Loucy (cell line): ENCODE measurements around the gene KAZALD1.

ENCODE experiments used
- H2AFZ ChIP-seq: fragments of 200-600 bp; sonication (generic); 2 replicates; pipeline ENCODE4 v1.6.0; 2016; ENCODE audit warnings: antibody characterized with exemption, mild to moderate bottlenecking, low read length, moderate library complexity
- H3F3A ChIP-seq: fragments of 200-600 bp; 2 replicates; pipeline ENCODE4 v1.6.0; 2016; ENCODE audit warnings: antibody characterized with exemption, low read depth, mild to moderate bottlenecking
- H3K27me3 ChIP-seq: fragments of 200-600 bp; sonication (generic); 2 replicates; pipeline ENCODE4 v1.6.1; 2014; ENCODE audit warnings: low read length, mild to moderate bottlenecking; ENCODE audit not compliant: insufficient read depth, poor library complexity, severe bottlenecking
- H3K36me3 ChIP-seq: fragments of 200-600 bp; sonication (generic); 2 replicates; pipeline ENCODE4 v1.6.1; 2016; ENCODE audit warnings: low read length; ENCODE audit not compliant: insufficient read depth
- H3K4me1 ChIP-seq: fragments of 200-600 bp; sonication (generic); 2 replicates; pipeline ENCODE4 v1.5.1; 2014; ENCODE audit warnings: low read length, mild to moderate bottlenecking; ENCODE audit not compliant: insufficient read depth, poor library complexity, severe bottlenecking
- H3K4me2 ChIP-seq: fragments of 200-600 bp; sonication (generic); 2 replicates; pipeline ENCODE4 v1.6.0; 2014; ENCODE audit warnings: antibody characterized with exemption, low read length, low read depth, mild to moderate bottlenecking; ENCODE audit not compliant: poor library complexity, severe bottlenecking
- H3K4me3 ChIP-seq: fragments of 200-600 bp; sonication (generic); 2 replicates; pipeline ENCODE4 v1.5.1; 2014; ENCODE audit warnings: low read length, mild to moderate bottlenecking, mixed read lengths; ENCODE audit not compliant: poor library complexity, severe bottlenecking
- H3K79me2 ChIP-seq: fragments of 200-600 bp; sonication (generic); 2 replicates; pipeline ENCODE4 v1.6.1; 2014; ENCODE audit warnings: low read length; ENCODE audit not compliant: insufficient read depth
- H3K9ac ChIP-seq: fragments of 200-600 bp; sonication (generic); 2 replicates; pipeline ENCODE4 v1.6.0; 2014; ENCODE audit warnings: mild to moderate bottlenecking, low read depth, low read length, moderate library complexity; ENCODE audit not compliant: poor library complexity, severe bottlenecking
- H3K9me2 ChIP-seq: fragments of 200-600 bp; sonication (generic); replicated peaks from 2 replicates; pipeline ENCODE4 v1.6.1; 2016; ENCODE audit warnings: low read depth, low read length, mixed read lengths
- H3K9me3 ChIP-seq: fragments of 200-600 bp; sonication (generic); 2 replicates; pipeline ENCODE4 v1.6.1; 2014; ENCODE audit warnings: mild to moderate bottlenecking, antibody characterized with exemption, low read length, low read depth; ENCODE audit not compliant: insufficient read depth
- H4K20me1 ChIP-seq: fragments of 200-600 bp; sonication (generic); 2 replicates; pipeline ENCODE4 v1.6.0; 2014; ENCODE audit warnings: antibody characterized with exemption, low read length, mild to moderate bottlenecking; ENCODE audit not compliant: insufficient read depth, poor library complexity, severe bottlenecking
- EZH2phosphoT487 ChIP-seq: fragments of 200-600 bp; IDR thresholded peaks from 2 replicates; pipeline ENCODE4 v1.6.1; 2018; ENCODE audit warnings: antibody characterized with exemption, mild to moderate bottlenecking, moderate library complexity, borderline replicate concordance
- TF ChIP-seq, protein P1 (sequence below): fragments of 200-600 bp; sonication (generic); conservative IDR thresholded peaks from 2 replicates; pipeline ENCODE4 v1.5.1; 2014; ENCODE audit warnings: mild to moderate bottlenecking, antibody characterized with exemption, low read length

KAZALD1 gene

DNA sequence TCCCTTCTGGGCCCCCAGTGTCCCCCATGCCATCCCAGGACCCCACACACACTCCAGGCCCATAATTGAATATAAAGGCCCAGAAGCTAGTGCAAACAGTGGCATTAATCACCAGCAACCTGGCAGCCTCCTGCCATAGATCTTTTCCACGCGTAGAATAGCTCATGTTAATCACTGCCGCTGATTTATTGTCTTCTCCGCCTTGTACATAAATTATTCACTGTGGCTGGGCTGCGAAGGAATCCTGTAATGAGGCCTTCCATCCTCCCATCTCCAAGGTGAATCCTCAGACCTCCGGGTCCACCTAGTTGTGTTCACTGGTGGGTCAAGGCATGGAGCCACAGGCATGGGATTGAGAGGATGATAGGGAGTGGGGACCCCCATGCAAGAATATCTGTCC lies 33.2 kb downstream of the KAZALD1 start:
- Histone ChIP-seq H3K36me3 (no peaks in the 10 kb centered on the region), H3K9ac (no peak overlapping the region), H3K9me3 (no peaks in the 10 kb centered on the region), H4K20me1 (no peaks in the 10 kb centered on the region), H3K27me3 (no peaks in the 10 kb centered on the region), H3F3A (no peaks in the 10 kb centered on the region), H3K79me2 (no peaks in the 10 kb centered on the region), H2AFZ (no peak overlapping the region), H3K4me3 (no peak overlapping the region), H3K4me1 (no peaks in the 10 kb centered on the region), H3K4me2 (no peak overlapping the region), H3K9me2 (no peaks in the 10 kb centered on the region)
- no peak for TF ChIP-seq EZH2phosphoT487
- TF ChIP-seq, protein P1, sequence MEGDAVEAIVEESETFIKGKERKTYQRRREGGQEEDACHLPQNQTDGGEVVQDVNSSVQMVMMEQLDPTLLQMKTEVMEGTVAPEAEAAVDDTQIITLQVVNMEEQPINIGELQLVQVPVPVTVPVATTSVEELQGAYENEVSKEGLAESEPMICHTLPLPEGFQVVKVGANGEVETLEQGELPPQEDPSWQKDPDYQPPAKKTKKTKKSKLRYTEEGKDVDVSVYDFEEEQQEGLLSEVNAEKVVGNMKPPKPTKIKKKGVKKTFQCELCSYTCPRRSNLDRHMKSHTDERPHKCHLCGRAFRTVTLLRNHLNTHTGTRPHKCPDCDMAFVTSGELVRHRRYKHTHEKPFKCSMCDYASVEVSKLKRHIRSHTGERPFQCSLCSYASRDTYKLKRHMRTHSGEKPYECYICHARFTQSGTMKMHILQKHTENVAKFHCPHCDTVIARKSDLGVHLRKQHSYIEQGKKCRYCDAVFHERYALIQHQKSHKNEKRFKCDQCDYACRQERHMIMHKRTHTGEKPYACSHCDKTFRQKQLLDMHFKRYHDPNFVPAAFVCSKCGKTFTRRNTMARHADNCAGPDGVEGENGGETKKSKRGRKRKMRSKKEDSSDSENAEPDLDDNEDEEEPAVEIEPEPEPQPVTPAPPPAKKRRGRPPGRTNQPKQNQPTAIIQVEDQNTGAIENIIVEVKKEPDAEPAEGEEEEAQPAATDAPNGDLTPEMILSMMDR: no peak

DNA sequence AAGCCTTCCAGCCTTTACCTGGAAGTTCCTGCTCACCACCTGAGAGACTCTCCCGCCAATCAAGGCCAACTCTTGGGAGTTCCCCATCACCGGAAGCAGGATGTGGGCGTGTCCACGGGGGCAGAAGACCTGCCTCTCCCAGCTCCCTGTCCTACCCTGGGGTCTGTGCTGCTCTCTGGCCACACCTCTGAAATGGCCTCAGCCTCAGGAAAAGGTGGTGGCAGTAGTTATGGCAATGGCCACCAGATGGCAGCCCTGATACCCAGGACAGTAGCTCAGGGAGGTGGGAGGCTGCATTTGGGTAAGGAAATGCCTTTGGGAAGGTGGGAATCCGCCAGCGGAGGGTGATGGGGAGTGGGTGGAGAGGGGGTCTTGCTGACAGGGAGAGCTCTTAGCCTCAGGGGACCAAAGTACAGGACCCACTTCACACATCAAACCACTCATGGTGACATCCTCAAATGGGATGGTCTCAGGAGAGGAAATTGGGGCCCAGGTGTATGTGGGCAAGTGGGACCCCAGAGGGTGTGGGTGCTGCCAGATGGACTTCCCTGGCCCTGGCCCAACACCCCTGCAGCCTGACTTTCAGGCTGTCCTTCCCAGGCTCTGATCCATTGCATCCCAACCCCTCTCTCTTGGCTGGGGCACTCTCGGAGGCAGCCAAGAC lies 33.9 kb downstream of the KAZALD1 start:
- H2AFZ ChIP-seq: no peak overlapping the region
- no peaks in the 10 kb centered on the region for H3K27me3 ChIP-seq
- H3K4me2 ChIP-seq: no peak overlapping the region
- H3K4me1 ChIP-seq: no peaks in the 10 kb centered on the region
- no peaks in the 10 kb centered on the region for H4K20me1 ChIP-seq
- no peaks in the 10 kb centered on the region for H3K9me2 ChIP-seq
- no peaks in the 10 kb centered on the region for H3K9me3 ChIP-seq
- H3K4me3 ChIP-seq: no peak overlapping the region
- H3F3A ChIP-seq: no peaks in the 10 kb centered on the region
- TF ChIP-seq EZH2phosphoT487: no peak
- TF ChIP-seq, protein P1: peak; percentile 89
- no peaks in the 10 kb centered on the region for H3K36me3 ChIP-seq
- H3K9ac ChIP-seq: no peak overlapping the region
- H3K79me2 ChIP-seq: no peaks in the 10 kb centered on the region

DNA sequence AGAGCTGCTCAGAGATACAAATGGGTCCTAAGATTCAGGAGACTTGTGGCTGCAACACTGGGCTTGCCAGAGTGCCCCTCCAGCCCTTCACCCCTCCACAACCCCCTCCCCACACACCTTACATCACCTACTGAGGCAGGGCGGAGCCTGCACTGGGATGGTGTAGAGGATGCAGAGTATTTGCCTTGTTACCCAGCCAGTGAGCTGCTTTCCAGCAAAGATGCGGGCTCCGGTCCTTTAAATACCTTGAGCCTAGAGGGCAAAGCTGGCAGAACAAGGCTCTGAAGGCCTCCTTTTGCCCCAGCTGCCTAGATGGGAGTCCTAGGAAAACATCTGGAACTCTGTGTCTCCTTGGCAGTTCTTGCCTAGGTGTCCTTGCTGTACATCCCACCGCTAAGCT lies 34.6 kb downstream of the KAZALD1 start:
- no peak overlapping the region for H3K9ac ChIP-seq
- H3K79me2 ChIP-seq: no peaks in the 10 kb centered on the region
- H3K4me2 ChIP-seq: no peak overlapping the region
- no peaks in the 10 kb centered on the region for H3F3A ChIP-seq
- no peaks in the 10 kb centered on the region for H3K9me2 ChIP-seq
- no peaks in the 10 kb centered on the region for H3K36me3 ChIP-seq
- TF ChIP-seq EZH2phosphoT487: no peak
- TF ChIP-seq, protein P1: no peak
- H3K27me3 ChIP-seq: no peaks in the 10 kb centered on the region
- no peak overlapping the region for H3K4me3 ChIP-seq
- no peaks in the 10 kb centered on the region for H3K9me3 ChIP-seq
- no peak overlapping the region for H2AFZ ChIP-seq
- H4K20me1 ChIP-seq: no peaks in the 10 kb centered on the region
- H3K4me1 ChIP-seq: no peaks in the 10 kb centered on the region
